ACC112 (cell line): ENCODE results near the gene FNDC11.
"Not testable (repeated sequence)": the region's sequence is repeated elsewhere in the genome, so short reads cannot be mapped to it uniquely, and the experiment has no call there.

Experiments used
- H2AFZ ChIP-seq: fragments of 200-600 bp; sonication (generic); one replicate; pipeline ENCODE4 v1.6.0; 2017; ENCODE audit warnings: antibody characterized with exemption, low read length; ENCODE audit not compliant: unreplicated experiment
- H3K27ac ChIP-seq: fragments of 200-600 bp; sonication (generic); 2 replicates; pipeline ENCODE4 v1.5.1; 2014; ENCODE audit warnings: low read depth, mild to moderate bottlenecking, antibody characterized with exemption, low read length, moderate library complexity
- H3K27me3 ChIP-seq: fragments of 200-600 bp; sonication (generic); 2 replicates; pipeline ENCODE4 v1.6.1; 2014; ENCODE audit warnings: mild to moderate bottlenecking, antibody characterized with exemption, low read length, moderate library complexity, mixed read lengths; ENCODE audit not compliant: insufficient read depth
- H3K36me3 ChIP-seq: fragments of 200-600 bp; sonication (generic); 2 replicates; pipeline ENCODE4 v1.6.1; 2016; ENCODE audit warnings: mild to moderate bottlenecking, antibody characterized with exemption, low read length, moderate library complexity, mixed read lengths; ENCODE audit not compliant: insufficient read depth
- H3K4me1 ChIP-seq: fragments of 200-600 bp; sonication (generic); one replicate; pipeline ENCODE4 v1.6.1; 2016; ENCODE audit warnings: low read length, mixed read lengths; ENCODE audit not compliant: insufficient read depth, unreplicated experiment, control insufficient read depth
- H3K4me3 ChIP-seq: fragments of 200-600 bp; sonication (generic); 2 replicates; pipeline ENCODE4 v1.5.1; 2014; ENCODE audit warnings: mild to moderate bottlenecking, low read depth, low read length
- H3K79me2 ChIP-seq: fragments of 200-600 bp; sonication (generic); one replicate; pipeline ENCODE4 v1.6.0; 2016; ENCODE audit warnings: low read length; ENCODE audit not compliant: control insufficient read depth, unreplicated experiment, insufficient read depth

The FNDC11 gene

GRCh38 chr20:63597651-63598478 lies 43.9 kb downstream of the FNDC11 start:
- Histone ChIP-seq H2AFZ (no peak overlapping the region), H3K27me3 (no peaks in the 10 kb centered on the region), H3K4me1 (peaks cover 11% of the 10 kb centered on the region), H3K4me3 (no peak overlapping the region), H3K79me2 (no peaks in the 10 kb centered on the region), H3K27ac (no peak overlapping the region), H3K36me3 (peaks cover 10% of the 10 kb centered on the region; the same call in 1 of the 2 replicates)

GRCh38 chr20:63598479-63599395 lies 44.8 kb downstream of the FNDC11 start:
- peaks cover 7% of the 10 kb centered on the region; the same call in 1 of the 2 replicates for H3K36me3 ChIP-seq
- H2AFZ ChIP-seq, result no peak overlapping the region
- no peaks in the 10 kb centered on the region for H3K27me3 ChIP-seq
- no peak overlapping the region for H3K27ac ChIP-seq
- H3K4me3 ChIP-seq, result no peak overlapping the region
- no peaks in the 10 kb centered on the region for H3K79me2 ChIP-seq
- H3K4me1 ChIP-seq, result peaks cover 11% of the 10 kb centered on the region

GRCh38 chr20:63599396-63600050 lies 45.6 kb downstream of the FNDC11 start:
- H3K79me2 ChIP-seq, result no peaks in the 10 kb centered on the region
- H2AFZ ChIP-seq, result no peak overlapping the region
- H3K27me3 ChIP-seq, result no peaks in the 10 kb centered on the region
- H3K4me1 ChIP-seq, result peaks cover 5% of the 10 kb centered on the region
- peaks cover 7% of the 10 kb centered on the region; the same call in 1 of the 2 replicates for H3K36me3 ChIP-seq
- H3K4me3 ChIP-seq, result no peak overlapping the region
- no peak overlapping the region for H3K27ac ChIP-seq

GRCh38 chr20:63601679-63602078 lies 47.7 kb downstream of the FNDC11 start:
- not testable (repeated sequence) for H2AFZ ChIP-seq, H3K36me3 ChIP-seq, H3K4me1 ChIP-seq, H3K27me3 ChIP-seq, H3K4me3 ChIP-seq, H3K27ac ChIP-seq, H3K79me2 ChIP-seq

- Histone ChIP-seq H3K36me3 (peaks cover 7% of the 10 kb centered on the region; the same call in 1 of the 2 replicates), H3K4me3 (no peak overlapping the region), H2AFZ (no peak overlapping the region), H3K27ac (no peak overlapping the region), H3K79me2 (no peaks in the 10 kb centered on the region), H3K27me3 (no peaks in the 10 kb centered on the region), H3K4me1 (peaks cover 5% of the 10 kb centered on the region)
These were observed 48.4 kb downstream of the FNDC11 start for GRCh38 chr20:63602321-63602720.
